GM23248 (cell line): ENCODE data around the gene DUSP15.

Experiments used
- EZH2 ChIP-seq: fragments of 200-600 bp; sonication (generic); IDR thresholded peaks from 2 replicates; pipeline ENCODE4 v1.6.1; 2018; ENCODE audit warnings: antibody characterized with exemption, mild to moderate bottlenecking; ENCODE audit not compliant: insufficient read depth, poor library complexity, severe bottlenecking
- EZH2phosphoT487 ChIP-seq: fragments of 200-600 bp; sonication (generic); IDR thresholded peaks from 2 replicates; pipeline ENCODE4 v1.6.1; 2018; ENCODE audit warnings: antibody characterized with exemption, moderate library complexity, mild to moderate bottlenecking, low read depth; ENCODE audit not compliant: insufficient read depth

- TF ChIP-seq EZH2 (no peak), EZH2phosphoT487 (no peak)
These were observed 20.9 kb downstream of the DUSP15 start for GRCh38 chr20:31849306-31849930.
